ENCODE data around the gene UBAC1.

- TF ChIP-seq, protein P1, sequence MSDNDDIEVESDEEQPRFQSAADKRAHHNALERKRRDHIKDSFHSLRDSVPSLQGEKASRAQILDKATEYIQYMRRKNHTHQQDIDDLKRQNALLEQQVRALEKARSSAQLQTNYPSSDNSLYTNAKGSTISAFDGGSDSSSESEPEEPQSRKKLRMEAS (IDR thresholded peaks at IDR 0.05): no peak
- TF ChIP-seq TAF1 (IDR thresholded peaks at IDR 0.05; ENCODE audit: low read depth): no peak
- no peak for TF ChIP-seq EGR1 (IDR thresholded peaks at IDR 0.05)
- no peak for TF ChIP-seq EP300 (IDR thresholded peaks at IDR 0.05; ENCODE audit: borderline replicate concordance)
- TF ChIP-seq CREB1 (IDR thresholded peaks at IDR 0.05; ENCODE audit: low read depth): no peak
- no peak for TF ChIP-seq NFIC (IDR thresholded peaks at IDR 0.05)
- no peak for TF ChIP-seq RAD21 (IDR thresholded peaks at IDR 0.05; ENCODE audit: low read depth)
Observed at GRCh38 chr9:135986605-135987004, 25.4 kb upstream of the UBAC1 start.

Measured in Ishikawa (cell line).